ENCODE measurements around the gene LGI4. TPM values are rescaled to one million over a fixed set of nuclear protein-coding genes. Genes with fewer than 3 reads are reported as not detected.
"Not testable (repeated sequence)": the region's sequence is repeated elsewhere in the genome, so short reads cannot be mapped to it uniquely, and the experiment has no call there.

LGI4 gene
- total RNA-seq, 1 experiment from 2014 or later, result not detected

- peaks cover 90% of the 10 kb centered on the region for H3K36me3 ChIP-seq
- H3K9me3 ChIP-seq, result peaks cover 11% of the 10 kb centered on the region
- no peak overlapping the region for H3K4me3 ChIP-seq
- H3K27me3 ChIP-seq, result no peaks in the 10 kb centered on the region
- no peak for DNase-seq
Measured at GRCh38 chr19:35165200-35166058, 30.6 kb upstream of the LGI4 start.

- DNase-seq, result no peak
- Histone ChIP-seq H3K4me3 (no peak overlapping the region), H3K9me3 (peaks cover 11% of the 10 kb centered on the region), H3K27me3 (no peaks in the 10 kb centered on the region), H3K36me3 (peaks cover 92% of the 10 kb centered on the region)
Measured at GRCh38 chr19:35164418-35164817, 29.6 kb upstream of the LGI4 start.

GRCh38 chr19:35162471-35163326 lies 27.8 kb upstream of the LGI4 start:
- H3K36me3 ChIP-seq, result peaks cover 97% of the 10 kb centered on the region
- H3K27me3 ChIP-seq, result no peaks in the 10 kb centered on the region
- peak; percentile 52 for DNase-seq
- H3K4me3 ChIP-seq, result no peak overlapping the region
- peaks cover 11% of the 10 kb centered on the region for H3K9me3 ChIP-seq

GRCh38 chr19:35161434-35161743 lies 26.5 kb upstream of the LGI4 start:
- H3K9me3 ChIP-seq, result peaks cover 11% of the 10 kb centered on the region
- H3K27me3 ChIP-seq, result no peaks in the 10 kb centered on the region
- no peak for DNase-seq
- peaks cover 99% of the 10 kb centered on the region for H3K36me3 ChIP-seq
- H3K4me3 ChIP-seq, result no peak overlapping the region

- peaks cover 98% of the 10 kb centered on the region for H3K36me3 ChIP-seq
- peaks cover 11% of the 10 kb centered on the region for H3K9me3 ChIP-seq
- no peaks in the 10 kb centered on the region for H3K27me3 ChIP-seq
- DNase-seq, result no peak
- no peak overlapping the region for H3K4me3 ChIP-seq
Measured at GRCh38 chr19:35160629-35161433, 26.0 kb upstream of the LGI4 start.

GRCh38 chr19:35159606-35160005 lies 24.7 kb upstream of the LGI4 start:
- Histone ChIP-seq H3K4me3 (no peak overlapping the region), H3K36me3 (peaks cover 88% of the 10 kb centered on the region), H3K27me3 (no peaks in the 10 kb centered on the region), H3K9me3 (peaks cover 10% of the 10 kb centered on the region)
- no peak for DNase-seq

GRCh38 chr19:35157431-35157830 lies 22.6 kb upstream of the LGI4 start:
- H3K36me3 ChIP-seq, result peaks cover 68% of the 10 kb centered on the region
- H3K4me3 ChIP-seq, result no peak overlapping the region
- DNase-seq, result no peak
- H3K27me3 ChIP-seq, result no peaks in the 10 kb centered on the region
- peaks cover 2% of the 10 kb centered on the region for H3K9me3 ChIP-seq

- no peak for DNase-seq
- H3K9me3 ChIP-seq, result peaks cover 2% of the 10 kb centered on the region; the same call in 1 of the 2 replicates
- H3K36me3 ChIP-seq, result peaks cover 60% of the 10 kb centered on the region
- no peaks in the 10 kb centered on the region for H3K27me3 ChIP-seq
- H3K4me3 ChIP-seq, result no peak overlapping the region
Measured at GRCh38 chr19:35156673-35157014, 21.8 kb upstream of the LGI4 start.

GRCh38 chr19:35155981-35156672 lies 21.3 kb upstream of the LGI4 start:
- no peaks in the 10 kb centered on the region for H3K27me3 ChIP-seq
- H3K9me3 ChIP-seq, result no peaks in the 10 kb centered on the region
- H3K4me3 ChIP-seq, result peak overlapping the region; percentile 83
- peaks cover 55% of the 10 kb centered on the region for H3K36me3 ChIP-seq
- no peak for DNase-seq

GRCh38 chr19:35155441-35155840 lies 20.6 kb upstream of the LGI4 start:
- Histone ChIP-seq H3K27me3 (no peaks in the 10 kb centered on the region), H3K4me3 (peak overlapping the region; percentile 83), H3K9me3 (no peaks in the 10 kb centered on the region), H3K36me3 (peaks cover 48% of the 10 kb centered on the region)
- peak; percentile 16 for DNase-seq

GRCh38 chr19:35154525-35155406 lies 19.9 kb upstream of the LGI4 start, which contains the start of gene FXYD5:
TSS of gene FXYD5 (plus strand) at chr19:35154735. CDS start at chr19:35155551, 816 bp downstream.
- Histone ChIP-seq H3K4me3 (peak within 1 kb of the TSS; percentile 83), H3K9me3 (no peaks in the 10 kb centered on the region)
- peak; percentile 87 for DNase-seq

GRCh38 chr19:35153701-35154524 lies 19.1 kb upstream of the LGI4 start:
- peak; percentile 56 for DNase-seq
- H3K27me3 ChIP-seq, result no peaks in the 10 kb centered on the region

More at GRCh38 chr19:35154525-35155406, 19.9 kb upstream of the LGI4 start, which contains the start of gene FXYD5:
- H3K27me3 ChIP-seq, result no peaks in the 10 kb centered on the region
- H3K36me3 ChIP-seq, result peaks cover 41% of the 10 kb centered on the region

GRCh38 chr19:35153129-35153522 lies 18.3 kb upstream of the LGI4 start:
- not testable (repeated sequence) for H3K4me3 ChIP-seq, H3K9me3 ChIP-seq, DNase-seq, H3K27me3 ChIP-seq
- H3K36me3 ChIP-seq, result peaks cover 25% of the 10 kb centered on the region

More at GRCh38 chr19:35153701-35154524, 19.1 kb upstream of the LGI4 start:
- Histone ChIP-seq H3K4me3 (peak overlapping the region; percentile 83), H3K36me3 (peaks cover 33% of the 10 kb centered on the region), H3K9me3 (no peaks in the 10 kb centered on the region)

GRCh38 chr19:35151273-35152065 lies 16.6 kb upstream of the LGI4 start:
- Histone ChIP-seq H3K9me3 (no peaks in the 10 kb centered on the region), H3K4me3 (no peak overlapping the region), H3K36me3 (peaks cover 8% of the 10 kb centered on the region), H3K27me3 (no peaks in the 10 kb centered on the region)
- DNase-seq, result no peak
